Mesodermal cell (in vitro differentiated cells): ENCODE results near the gene KANK4.

Source experiments
- H3K27ac ChIP-seq: 2 replicates; pipeline ENCODE4 v1.7.0; 2013; ENCODE audit warnings: mild to moderate bottlenecking, low read depth, low read length, moderate library complexity; ENCODE audit not compliant: severe bottlenecking
- H3K36me3 ChIP-seq: 2 replicates; pipeline ENCODE4 v1.7.1; 2013; ENCODE audit warnings: mild to moderate bottlenecking, low read length, moderate library complexity; ENCODE audit not compliant: control insufficient read depth, insufficient read depth
- H3K4me1 ChIP-seq: one replicate; pipeline ENCODE4 v1.7.1; 2013; ENCODE audit warnings: mild to moderate bottlenecking, low read length; ENCODE audit not compliant: insufficient read depth, control insufficient read depth, poor library complexity, severe bottlenecking
- H3K4me3 ChIP-seq: 2 replicates; pipeline ENCODE4 v1.7.0; 2013; ENCODE audit warnings: low read length, control low read depth, mild to moderate bottlenecking; ENCODE audit not compliant: insufficient read depth, poor library complexity, severe bottlenecking; ENCODE audit errors: extremely low read depth
- H3K9me3 ChIP-seq: 2 replicates; pipeline ENCODE4 v1.7.1; 2013; ENCODE audit warnings: mild to moderate bottlenecking, low read length, moderate library complexity; ENCODE audit not compliant: control insufficient read depth
- WGBS, 2 experiments: methylation state at CpG; one replicate each; pipeline ENCODE4 v1.1.5; 2013; ENCODE audit warnings: missing lambda C conversion rate in 2 of 2; ENCODE audit not compliant: insufficient coverage in 2 of 2; 5-methylcytosine and 5-hydroxymethylcytosine counted together

The KANK4 gene

GRCh38 chr1:62271948-62272728 is 47.1 kb downstream of the KANK4 start:
- no peaks in the 10 kb centered on the region for H3K36me3 ChIP-seq
- H3K4me1 ChIP-seq, result no peaks in the 10 kb centered on the region
- H3K4me3 ChIP-seq, result no peak overlapping the region
- 77 to 80% methylated on average over 10 to 11 of the region's 13 CpGs for WGBS, 2 experiments
- peaks cover 2% of the 10 kb centered on the region for H3K9me3 ChIP-seq
- no peak overlapping the region for H3K27ac ChIP-seq

- whole genome bisulfite sequencing, 2 experiments, result 94 to 97% methylated on average over 3 to 4 of the region's 7 CpGs
- no peak overlapping the region for H3K4me3 ChIP-seq
- H3K27ac ChIP-seq, result no peak overlapping the region
- H3K36me3 ChIP-seq, result no peaks in the 10 kb centered on the region
- no peaks in the 10 kb centered on the region for H3K4me1 ChIP-seq
- H3K9me3 ChIP-seq, result no peaks in the 10 kb centered on the region
Measured at GRCh38 chr1:62271134-62271533, 48.1 kb downstream of the KANK4 start.

GRCh38 chr1:62269851-62270495 is 49.3 kb downstream of the KANK4 start:
- Histone ChIP-seq H3K27ac (no peak overlapping the region), H3K4me1 (no peaks in the 10 kb centered on the region), H3K9me3 (no peaks in the 10 kb centered on the region), H3K36me3 (no peaks in the 10 kb centered on the region), H3K4me3 (no peak overlapping the region)
- 86 to 89% methylated on average over 7 to 8 of the region's 9 CpGs for WGBS, 2 experiments

GRCh38 chr1:62269439-62269838 is 49.8 kb downstream of the KANK4 start:
- Histone ChIP-seq H3K4me3 (no peak overlapping the region), H3K9me3 (no peaks in the 10 kb centered on the region), H3K36me3 (no peaks in the 10 kb centered on the region), H3K4me1 (no peaks in the 10 kb centered on the region), H3K27ac (no peak overlapping the region)
- no CpG with 5 or more reads among the region's 1 CpG for WGBS, 2 experiments

- Histone ChIP-seq H3K4me1 (no peaks in the 10 kb centered on the region), H3K36me3 (no peaks in the 10 kb centered on the region), H3K9me3 (no peaks in the 10 kb centered on the region), H3K27ac (no peak overlapping the region), H3K4me3 (no peak overlapping the region)
- 82 to 83% methylated on average over 7 of the region's 8 CpGs for WGBS, 2 experiments
Measured at GRCh38 chr1:62268315-62268714, 50.9 kb downstream of the KANK4 start.

- H3K4me3 ChIP-seq, result no peak overlapping the region
- H3K9me3 ChIP-seq, result no peaks in the 10 kb centered on the region
- no peak overlapping the region for H3K27ac ChIP-seq
- no peaks in the 10 kb centered on the region for H3K4me1 ChIP-seq
- H3K36me3 ChIP-seq, result no peaks in the 10 kb centered on the region
- 82 to 94% methylated on average over 7 to 8 of the region's 9 CpGs for WGBS, 2 experiments
Measured at GRCh38 chr1:62265956-62266935, 53.0 kb downstream of the KANK4 start.

- no peaks in the 10 kb centered on the region for H3K4me1 ChIP-seq
- no peaks in the 10 kb centered on the region for H3K36me3 ChIP-seq
- 79 to 84% methylated on average over 8 to 10 of the region's 13 CpGs for WGBS, 2 experiments
- no peak overlapping the region for H3K4me3 ChIP-seq
- no peaks in the 10 kb centered on the region for H3K9me3 ChIP-seq
- H3K27ac ChIP-seq, result no peak overlapping the region
Measured at GRCh38 chr1:62263814-62264353, 55.4 kb downstream of the KANK4 start.

GRCh38 chr1:62263006-62263813 is 56.0 kb downstream of the KANK4 start:
- no peak overlapping the region for H3K27ac ChIP-seq

GRCh38 chr1:62260688-62261087 is 58.5 kb downstream of the KANK4 start:
- WGBS, 2 experiments, result 88 to 93% methylated on average over 3 of the region's 3 CpGs
- no peaks in the 10 kb centered on the region for H3K36me3 ChIP-seq
- H3K4me3 ChIP-seq, result no peak overlapping the region
- H3K27ac ChIP-seq, result no peak overlapping the region
- H3K9me3 ChIP-seq, result no peaks in the 10 kb centered on the region
- H3K4me1 ChIP-seq, result no peaks in the 10 kb centered on the region

More at GRCh38 chr1:62263006-62263813, 56.0 kb downstream of the KANK4 start:
- Histone ChIP-seq H3K9me3 (no peaks in the 10 kb centered on the region), H3K36me3 (no peaks in the 10 kb centered on the region), H3K4me3 (no peak overlapping the region), H3K4me1 (no peaks in the 10 kb centered on the region)
- WGBS, 2 experiments, result 80 to 83% methylated on average over 8 of the region's 19 CpGs

- Histone ChIP-seq H3K27ac (no peak overlapping the region), H3K36me3 (no peaks in the 10 kb centered on the region), H3K9me3 (no peaks in the 10 kb centered on the region), H3K4me1 (no peaks in the 10 kb centered on the region), H3K4me3 (no peak overlapping the region)
- WGBS, 2 experiments, result 91 to 100% methylated on average over 4 of the region's 4 CpGs
Measured at GRCh38 chr1:62259551-62259950, 59.7 kb downstream of the KANK4 start.
